Stomach (tissue), 4 donors: ENCODE data around the gene SSR4.

Experiments
- EP300 ChIP-seq: sonication (generic); formaldehyde crosslinking; IDR thresholded peaks from one replicate; pipeline ENCODE4 v1.6.1; 2017; ENCODE audit warnings: antibody characterized with exemption
- POLR2A ChIP-seq, 4 donors: fragments of 450-650 bp; IDR thresholded peaks; one replicate each; pipeline ENCODE4 v1.6.1; 2016; ENCODE audit warnings: antibody characterized with exemption in 4 of 4, control low read depth in 2 of 4, mild to moderate bottlenecking in 1 of 4, moderate library complexity in 1 of 4
- TF ChIP-seq, protein P1 (sequence below), 7 experiments: fragments of 450-650 bp in 4 of 7; fragments of 200-600 bp in 3 of 7; sonication (generic) in 3 of 7; IDR thresholded peaks; one replicate each; pipeline ENCODE4 v1.5.1; 2016 to 2019; ENCODE audit warnings: antibody characterized with exemption in 7 of 7, control low read depth in 2 of 7, mild to moderate bottlenecking in 1 of 7

GRCh38 chrX:153778181-153778580 lies 16.3 kb upstream of the SSR4 start:
- TF ChIP-seq, protein P1, sequence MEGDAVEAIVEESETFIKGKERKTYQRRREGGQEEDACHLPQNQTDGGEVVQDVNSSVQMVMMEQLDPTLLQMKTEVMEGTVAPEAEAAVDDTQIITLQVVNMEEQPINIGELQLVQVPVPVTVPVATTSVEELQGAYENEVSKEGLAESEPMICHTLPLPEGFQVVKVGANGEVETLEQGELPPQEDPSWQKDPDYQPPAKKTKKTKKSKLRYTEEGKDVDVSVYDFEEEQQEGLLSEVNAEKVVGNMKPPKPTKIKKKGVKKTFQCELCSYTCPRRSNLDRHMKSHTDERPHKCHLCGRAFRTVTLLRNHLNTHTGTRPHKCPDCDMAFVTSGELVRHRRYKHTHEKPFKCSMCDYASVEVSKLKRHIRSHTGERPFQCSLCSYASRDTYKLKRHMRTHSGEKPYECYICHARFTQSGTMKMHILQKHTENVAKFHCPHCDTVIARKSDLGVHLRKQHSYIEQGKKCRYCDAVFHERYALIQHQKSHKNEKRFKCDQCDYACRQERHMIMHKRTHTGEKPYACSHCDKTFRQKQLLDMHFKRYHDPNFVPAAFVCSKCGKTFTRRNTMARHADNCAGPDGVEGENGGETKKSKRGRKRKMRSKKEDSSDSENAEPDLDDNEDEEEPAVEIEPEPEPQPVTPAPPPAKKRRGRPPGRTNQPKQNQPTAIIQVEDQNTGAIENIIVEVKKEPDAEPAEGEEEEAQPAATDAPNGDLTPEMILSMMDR (IDR thresholded peaks at IDR 0.05), result no peak
- TF ChIP-seq EP300, result no peak
- no peak for TF ChIP-seq POLR2A (IDR thresholded peaks at IDR 0.05)
